NCI-H1694 (cell line): ENCODE measurements around the gene RIMBP2.
A peak's percentile ranks its signal among the peaks of the same experiment; 100 is the strongest.
"Not testable (repeated sequence)": the region's sequence is repeated elsewhere in the genome, so short reads cannot be mapped to it uniquely, and the experiment has no call there.

ENCODE experiments used
- DNase-seq: peaks from one replicate; lab custom pipeline; 2025; lab: John Stamatoyannopoulos, UW

RIMBP2 gene, protein sequence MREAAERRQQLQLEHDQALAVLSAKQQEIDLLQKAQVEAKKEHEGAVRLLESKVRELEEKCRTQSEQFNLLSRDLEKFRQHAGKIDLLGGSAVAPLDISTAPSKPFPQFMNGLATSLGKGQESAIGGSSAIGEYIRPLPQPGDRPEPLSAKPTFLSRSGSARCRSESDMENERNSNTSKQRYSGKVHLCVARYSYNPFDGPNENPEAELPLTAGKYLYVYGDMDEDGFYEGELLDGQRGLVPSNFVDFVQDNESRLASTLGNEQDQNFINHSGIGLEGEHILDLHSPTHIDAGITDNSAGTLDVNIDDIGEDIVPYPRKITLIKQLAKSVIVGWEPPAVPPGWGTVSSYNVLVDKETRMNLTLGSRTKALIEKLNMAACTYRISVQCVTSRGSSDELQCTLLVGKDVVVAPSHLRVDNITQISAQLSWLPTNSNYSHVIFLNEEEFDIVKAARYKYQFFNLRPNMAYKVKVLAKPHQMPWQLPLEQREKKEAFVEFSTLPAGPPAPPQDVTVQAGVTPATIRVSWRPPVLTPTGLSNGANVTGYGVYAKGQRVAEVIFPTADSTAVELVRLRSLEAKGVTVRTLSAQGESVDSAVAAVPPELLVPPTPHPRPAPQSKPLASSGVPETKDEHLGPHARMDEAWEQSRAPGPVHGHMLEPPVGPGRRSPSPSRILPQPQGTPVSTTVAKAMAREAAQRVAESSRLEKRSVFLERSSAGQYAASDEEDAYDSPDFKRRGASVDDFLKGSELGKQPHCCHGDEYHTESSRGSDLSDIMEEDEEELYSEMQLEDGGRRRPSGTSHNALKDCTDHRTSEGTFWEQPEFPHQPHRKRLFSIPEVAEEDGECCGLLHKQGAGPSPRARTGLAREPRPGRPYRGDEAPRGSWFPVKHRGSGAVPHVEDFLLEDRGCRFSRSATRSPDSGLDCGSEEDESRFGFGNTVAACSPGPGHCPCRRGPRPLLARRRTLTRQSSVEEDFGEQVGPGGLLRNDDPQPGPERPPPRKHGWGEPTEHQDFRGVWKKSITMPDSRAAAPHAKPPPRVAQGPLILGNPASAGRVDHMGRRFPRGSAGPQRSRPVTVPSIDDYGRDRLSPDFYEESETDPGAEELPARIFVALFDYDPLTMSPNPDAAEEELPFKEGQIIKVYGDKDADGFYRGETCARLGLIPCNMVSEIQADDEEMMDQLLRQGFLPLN (N-terminal part only)

DNA sequence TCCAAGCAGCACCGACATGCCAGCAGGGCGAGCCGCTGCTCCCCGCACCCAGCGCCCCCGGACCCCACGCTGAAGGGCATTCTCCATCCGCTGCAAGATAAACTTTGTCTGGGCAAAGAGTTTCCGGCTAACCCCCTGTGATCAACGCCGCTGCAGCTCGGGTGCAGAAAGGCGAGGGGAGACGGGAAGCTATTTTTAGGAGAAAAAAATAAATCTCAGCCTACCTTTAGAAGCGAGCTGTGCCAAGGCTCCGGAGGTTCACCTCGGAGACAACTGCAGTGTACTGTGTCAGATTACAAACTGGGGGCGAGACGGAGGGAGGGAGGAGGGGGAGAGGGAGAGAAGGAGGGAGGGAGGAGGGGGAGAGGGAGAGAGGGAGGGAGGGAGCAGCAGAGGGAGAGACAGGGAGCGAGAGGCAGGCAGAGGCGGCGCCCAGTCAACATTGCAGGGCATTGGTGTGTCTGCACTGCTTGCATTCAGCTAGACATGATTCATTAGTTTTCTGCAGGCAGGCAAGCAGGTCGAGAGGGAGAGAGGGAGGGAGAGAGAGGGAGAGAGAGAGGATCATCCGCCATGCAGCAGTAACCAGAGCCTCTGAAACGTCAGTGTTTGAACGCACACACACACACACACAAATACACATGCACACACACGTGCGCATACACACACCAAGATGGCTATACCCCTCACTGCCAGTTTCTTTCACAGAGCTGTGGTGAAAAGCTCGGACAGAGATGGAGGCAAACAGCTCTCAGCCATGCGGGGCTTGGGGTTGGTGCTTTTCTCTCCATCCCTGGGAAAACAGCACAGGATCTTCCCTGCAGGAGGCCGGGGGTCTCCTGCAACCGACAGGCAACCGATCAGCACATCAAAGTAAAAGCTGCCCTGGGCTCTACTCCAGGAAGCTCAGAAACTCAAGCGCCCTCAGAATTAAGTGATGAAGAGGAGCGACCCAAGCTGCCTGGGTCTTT is at the start of gene RIMBP2:
Gene RIMBP2 (minus strand): TSS at position 302 of the 971 bp plus-strand sequence. CDS start 237,286 bp downstream, outside the sequence.
- DNase-seq: peak; percentile 53

DNA sequence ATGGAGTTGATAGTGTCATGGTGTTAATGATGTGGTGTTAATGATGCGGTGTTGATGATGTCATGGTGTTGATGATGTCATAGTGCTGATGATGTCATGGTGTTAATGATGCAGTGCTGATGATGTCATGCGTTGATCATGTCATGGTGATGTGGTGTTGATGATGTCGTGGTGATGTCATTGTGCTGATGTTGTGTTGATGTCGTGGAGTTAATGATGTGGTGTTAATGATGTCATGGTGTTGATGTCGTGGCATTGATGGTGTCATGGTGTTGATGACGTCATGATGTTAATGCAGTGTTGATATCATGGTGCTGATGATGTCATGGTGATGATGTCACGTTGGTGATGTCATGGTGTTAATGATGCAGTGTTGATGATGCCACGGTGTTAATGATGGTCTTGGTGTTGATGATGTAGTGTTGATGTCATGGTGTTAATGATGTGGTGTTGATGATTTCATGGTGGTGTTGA is 49.1 kb upstream of the RIMBP2 start:
- peak; percentile 3 for DNase-seq

DNA sequence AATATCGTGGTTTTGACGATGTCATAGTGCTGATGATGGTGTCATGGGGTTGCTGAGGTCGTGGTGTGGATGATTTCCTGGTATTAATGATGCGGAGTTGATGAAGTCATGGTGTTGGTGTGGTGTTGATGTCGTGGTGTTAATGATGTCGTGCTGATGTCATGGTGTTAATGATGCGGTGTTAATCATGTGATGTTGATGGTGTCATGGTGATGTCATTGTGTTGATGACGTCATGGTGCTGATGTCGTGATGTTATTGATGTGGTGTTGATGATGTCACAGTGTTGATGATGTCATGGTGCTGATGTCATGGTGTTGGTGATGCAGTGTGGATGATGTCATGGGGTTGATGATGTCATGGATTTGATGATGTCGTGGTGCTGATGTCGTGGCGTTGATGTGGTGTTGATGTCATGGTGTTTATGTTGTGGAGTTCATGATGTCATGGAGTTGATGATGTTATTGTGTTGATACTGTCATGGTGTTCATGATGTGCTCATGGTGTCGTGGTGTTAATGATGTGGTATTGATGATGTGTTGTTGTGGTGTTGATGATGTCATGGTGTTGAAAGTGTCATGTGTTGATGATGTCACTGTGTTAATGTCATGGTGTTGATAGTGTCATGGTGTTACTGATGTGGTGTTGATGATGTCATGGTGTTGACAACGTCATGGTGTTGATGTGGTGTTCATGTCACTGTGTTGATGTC is 48.5 kb upstream of the RIMBP2 start:
- peak; percentile 8 for DNase-seq

DNA sequence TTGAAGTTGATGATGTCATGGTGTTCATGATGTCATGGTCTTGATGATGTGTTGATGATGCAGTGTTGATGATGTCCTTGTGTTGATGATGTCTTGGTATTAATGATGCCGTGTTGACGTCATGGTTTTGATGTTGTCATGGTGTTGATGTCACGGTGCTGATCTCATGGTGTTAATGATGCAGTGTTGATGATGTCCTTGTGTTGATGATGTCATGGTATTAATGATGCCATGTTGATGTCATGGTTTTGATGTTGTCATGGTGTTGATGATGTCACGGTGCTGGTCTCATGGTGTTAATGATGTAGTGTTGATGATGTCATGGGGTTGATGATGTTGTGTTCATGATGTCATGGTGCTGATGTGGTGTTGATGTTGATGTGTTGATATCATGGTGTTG is 48.0 kb upstream of the RIMBP2 start:
- DNase-seq: peak; percentile 6

DNA sequence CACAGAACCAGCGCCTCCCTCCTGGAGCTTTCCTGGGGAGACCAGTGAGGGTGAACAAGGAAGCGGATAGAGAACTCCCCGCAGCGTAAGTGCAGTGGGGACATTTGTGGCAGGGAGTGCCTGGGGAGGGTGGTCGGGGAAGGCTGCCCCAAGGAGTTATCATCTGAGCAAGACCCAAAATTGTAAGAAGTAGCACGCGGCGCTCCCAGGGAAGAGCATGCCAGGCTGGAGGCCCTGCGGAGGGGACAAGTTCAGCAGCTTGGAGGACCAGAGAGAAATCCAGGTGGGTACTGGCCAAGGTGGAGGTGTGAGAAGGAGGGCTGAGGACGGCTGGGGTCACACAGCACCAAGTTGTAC is 46.2 kb upstream of the RIMBP2 start:
- DNase-seq: no peak

DNA sequence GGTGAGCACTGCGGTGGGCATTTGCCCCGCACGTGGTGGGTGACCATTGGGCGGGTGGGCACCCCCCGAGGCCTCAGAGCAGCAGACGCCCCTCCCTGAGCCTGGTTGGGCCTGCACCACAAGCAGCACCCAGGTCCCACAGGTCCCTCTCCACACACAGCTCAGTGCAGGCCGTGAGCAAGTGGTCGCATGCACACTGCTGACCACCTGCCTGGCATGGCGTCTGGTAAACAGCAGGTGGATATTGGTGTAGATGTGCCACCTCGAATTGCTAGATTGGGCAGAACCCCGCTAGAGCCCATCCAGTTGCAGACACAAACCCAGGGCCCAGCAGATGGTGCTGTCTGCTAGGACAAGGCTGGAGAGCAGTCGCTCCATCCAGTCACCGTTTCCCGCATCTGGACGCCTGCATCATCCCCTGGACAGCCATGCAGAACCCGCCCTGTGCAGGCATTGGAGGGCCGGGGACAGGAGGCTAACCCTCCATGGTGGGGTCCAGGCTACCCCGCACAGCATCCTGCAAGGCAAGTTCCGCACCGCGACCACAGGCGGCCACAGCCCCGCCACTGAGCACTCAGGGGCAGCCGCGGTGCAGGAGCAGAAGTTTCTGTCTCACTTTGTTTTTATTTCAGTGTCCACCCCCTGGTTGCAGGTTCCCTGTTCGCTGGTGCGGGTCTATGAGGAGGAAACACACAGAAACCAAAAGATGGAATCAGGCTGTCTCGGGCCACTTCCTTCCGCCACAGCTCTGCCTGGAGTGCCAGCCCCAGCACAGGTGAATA is 45.6 kb upstream of the RIMBP2 start:
- peak; percentile 4 for DNase-seq

DNA sequence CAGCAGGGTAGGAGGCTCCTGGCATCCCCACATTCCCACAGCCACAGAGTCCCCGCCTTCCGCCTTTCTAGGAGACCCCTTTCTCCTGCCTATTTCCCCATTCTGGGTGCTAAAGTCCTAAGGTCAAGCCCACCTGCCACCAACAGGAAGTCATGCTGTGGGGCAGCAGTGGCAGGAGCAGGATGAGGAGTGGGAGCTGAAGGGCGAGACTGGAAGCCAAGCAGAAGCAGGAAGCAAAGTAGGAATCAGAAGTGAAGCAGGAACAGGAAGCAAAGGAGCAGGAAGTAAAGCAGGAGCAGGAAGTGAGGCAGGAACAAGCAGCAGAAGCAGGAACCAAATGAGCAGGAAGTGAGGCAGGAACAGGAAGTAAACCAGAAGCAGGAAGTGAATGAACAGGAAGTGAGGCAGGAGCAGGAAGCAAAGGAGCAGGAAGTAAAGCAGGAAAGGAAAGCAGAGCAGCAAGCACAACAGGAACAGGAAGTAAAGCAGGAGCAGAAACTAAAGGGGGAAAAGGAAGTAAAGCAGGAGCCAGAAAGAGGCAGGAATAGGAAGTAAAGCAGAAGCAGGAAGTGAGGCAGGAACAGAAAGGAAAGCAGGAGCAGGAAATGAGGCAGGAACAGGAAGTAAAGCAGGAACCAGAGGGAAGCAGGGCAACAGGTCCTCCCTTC is 38.3 kb upstream of the RIMBP2 start:
- no peak for DNase-seq

DNA sequence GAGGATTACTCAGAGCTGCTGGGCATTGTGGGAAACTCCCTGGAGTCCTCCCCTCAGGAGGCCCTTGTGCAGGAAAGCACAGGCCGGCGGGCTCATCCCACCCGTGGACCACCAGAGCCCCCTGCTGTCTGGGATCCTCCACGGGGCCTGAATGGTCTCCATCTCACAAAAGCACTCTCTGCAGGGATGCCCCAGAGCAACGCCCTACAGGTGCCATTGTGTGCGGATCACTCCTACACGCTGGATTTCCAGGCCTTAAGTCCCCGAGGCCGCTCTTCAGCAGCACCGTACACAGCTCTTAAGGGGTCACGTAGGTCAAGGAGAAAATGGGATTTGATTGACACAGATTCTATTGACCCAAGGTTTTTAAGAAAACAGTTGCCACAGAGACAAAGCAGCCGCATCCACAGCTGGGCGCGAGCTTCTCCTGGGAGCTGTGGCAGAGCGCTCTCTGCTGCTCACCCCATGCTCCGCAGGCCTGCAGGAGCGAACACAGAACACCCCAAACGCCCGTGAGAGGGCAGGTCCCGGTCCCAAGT is 36.7 kb upstream of the RIMBP2 start:
- DNase-seq: peak; percentile 5

DNA sequence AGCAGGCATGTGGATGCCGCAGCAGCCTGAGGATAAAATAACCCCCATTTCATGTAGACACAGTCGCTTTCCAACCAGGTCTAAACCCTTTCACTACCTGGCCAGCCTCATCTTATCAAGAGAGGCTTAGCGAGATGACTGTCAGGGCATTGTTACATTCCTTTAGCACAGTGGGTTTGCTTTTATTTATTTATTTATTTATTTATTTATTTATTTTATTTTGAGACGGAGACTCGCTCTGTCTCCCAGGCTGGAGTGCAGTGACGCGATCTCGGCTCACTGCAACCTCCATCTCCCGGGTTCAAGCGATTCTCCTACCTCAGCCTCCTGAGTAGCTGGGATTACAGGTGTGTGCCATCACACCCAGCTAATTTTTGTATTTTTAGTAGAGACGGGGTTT is 35.9 kb upstream of the RIMBP2 start:
- not testable (repeated sequence) for DNase-seq

DNA sequence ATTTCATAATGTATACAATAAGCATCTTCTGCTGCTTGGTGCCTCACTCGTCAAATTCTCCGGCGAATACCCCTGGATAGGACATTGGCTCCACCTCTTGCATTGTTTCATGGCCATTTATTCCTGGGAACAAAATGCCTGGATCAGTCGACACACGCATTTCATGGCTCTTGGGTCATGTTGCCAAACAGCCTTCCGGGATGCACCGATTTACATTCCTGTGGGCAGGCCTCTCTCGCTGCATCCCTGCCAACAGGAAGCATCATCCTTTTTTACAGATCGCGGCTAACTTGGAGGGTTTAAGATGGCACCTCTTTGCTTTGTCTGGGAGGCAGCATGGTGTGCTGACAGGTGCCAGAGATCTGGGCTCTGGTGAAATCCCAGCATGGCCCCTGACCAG is 32.7 kb upstream of the RIMBP2 start:
- DNase-seq: no peak

DNA sequence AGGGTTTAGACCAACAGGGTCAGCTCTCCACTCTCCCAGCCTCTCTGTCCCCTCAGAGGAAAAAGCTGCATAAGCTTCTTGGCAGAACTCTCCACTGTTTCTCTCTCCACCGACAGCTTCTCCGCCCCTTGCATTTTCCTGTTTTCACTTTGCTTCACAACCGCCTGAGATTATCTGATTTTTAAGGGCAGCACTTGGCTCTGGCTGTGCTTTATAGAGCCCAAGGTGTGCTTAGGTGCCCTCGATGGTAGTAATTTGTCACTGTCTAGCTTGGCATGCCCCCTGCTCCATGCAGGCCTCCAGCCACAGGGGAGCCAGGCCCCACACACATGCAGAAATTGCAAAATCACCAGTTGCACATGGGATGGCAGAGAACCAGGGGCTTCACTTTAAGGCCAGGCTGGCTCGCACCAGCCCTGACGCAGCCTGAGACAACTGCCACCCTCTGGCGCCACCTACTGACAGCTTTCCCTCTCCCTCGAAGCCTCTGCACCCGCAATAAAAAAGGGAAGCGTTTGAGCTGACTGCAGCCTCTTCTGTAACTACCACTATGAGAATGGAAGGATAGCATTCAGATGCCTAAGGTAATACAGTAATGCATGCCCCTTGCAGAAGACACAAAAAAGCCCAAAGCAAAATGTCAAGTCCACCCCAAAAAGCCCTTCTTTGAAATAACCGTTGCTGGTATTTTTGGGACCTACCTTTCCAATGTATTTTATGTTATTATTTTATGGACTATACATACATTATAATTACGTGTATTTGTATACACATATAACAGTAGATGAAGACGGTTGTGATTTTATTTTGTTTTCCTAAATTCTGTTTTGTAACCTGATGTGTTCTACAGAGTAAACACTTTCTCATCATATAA is 32.0 kb upstream of the RIMBP2 start:
- peak; percentile 87 for DNase-seq

DNA sequence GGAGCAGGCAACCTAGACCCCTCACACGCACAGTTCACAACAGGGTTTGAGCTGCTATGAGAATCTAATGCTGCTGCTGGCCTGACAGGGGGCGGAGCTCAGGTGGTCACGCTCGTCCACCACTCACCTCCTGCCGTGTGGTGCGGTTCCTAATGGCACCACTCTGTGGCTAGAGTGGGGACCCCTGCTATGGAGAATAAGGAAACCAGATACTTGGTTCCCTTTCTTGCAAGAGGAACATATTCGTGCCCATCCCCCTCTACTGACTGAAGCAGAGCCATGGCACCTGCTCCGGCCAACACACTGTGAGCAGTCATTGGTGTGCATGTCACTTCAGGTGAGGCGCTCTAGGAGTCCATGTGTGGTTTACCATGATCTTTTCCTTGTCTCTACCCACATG is 30.4 kb upstream of the RIMBP2 start:
- no peak for DNase-seq

DNA sequence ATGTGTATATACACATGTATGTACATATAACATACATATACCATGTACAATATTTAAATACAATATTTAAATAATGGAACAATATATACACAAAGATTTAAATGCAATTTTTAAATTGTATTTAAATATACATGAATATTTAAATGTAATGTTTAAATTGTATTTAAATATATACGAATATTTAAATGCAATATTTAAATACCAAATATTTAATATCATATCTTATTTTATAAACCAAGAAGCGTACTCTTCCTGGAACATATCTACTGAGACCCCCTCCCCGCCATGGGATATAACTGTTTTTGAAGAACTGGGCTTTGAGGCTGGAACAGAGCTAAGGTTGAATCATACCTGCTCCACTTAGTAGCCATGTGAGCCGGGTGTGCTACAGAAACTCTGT is 29.8 kb upstream of the RIMBP2 start:
- DNase-seq: no peak

DNA sequence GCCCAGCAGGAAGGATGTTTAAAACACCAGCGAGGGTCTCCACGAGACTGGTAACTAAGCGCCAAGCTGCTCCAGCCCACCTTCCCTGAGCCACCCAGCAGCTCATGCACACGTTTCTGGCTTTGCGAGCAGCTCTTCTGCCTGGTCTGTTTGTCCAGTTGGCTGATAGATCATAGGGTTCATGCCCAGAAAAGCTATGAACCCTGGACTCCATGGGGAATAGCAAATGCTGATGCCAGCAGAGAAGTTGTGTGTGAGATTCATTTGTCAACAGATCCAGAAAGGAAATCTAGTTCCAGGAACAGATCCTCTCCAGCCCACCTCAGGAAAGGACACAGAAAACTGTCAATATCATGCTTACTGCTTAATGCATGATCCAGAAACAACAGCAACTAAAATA is 28.2 kb upstream of the RIMBP2 start:
- DNase-seq: no peak

DNA sequence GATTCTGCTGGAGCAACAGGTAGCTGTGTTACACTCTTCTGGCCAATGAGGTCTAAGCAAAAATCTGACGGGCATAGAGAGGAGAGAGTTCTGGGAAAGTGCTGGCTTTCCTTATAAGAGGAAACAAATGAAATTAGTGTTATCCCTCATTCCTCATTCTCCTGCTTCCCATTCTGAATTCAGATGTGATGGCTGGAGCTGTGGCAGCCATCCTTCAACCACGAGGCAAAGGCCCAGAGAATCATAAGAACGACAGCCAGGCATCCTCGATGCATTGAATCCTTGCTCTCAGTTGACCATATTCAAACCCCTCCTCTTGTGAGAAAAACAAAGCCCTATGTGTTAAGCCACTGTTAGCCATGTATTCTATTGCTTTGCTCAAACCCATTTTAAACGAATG is 27.5 kb upstream of the RIMBP2 start:
- DNase-seq: no peak

DNA sequence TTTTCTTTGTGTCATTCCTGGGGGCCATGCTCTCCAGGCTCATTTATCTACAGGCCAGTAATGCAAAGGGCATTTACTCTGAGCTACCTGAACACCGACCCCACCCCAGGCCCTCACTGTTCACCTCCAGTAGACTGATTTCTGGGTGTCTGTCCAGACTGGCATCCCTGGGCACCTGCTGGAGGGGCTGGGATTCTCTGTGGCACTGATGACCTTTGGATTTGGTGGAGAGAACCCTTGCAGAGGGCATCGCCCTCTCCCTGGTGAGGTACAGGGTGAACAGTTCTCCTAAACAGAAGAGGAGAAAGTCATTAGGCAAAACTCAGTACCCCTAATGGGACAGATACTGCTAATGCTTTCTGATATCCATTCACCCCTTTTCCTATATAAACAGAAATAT is 27.1 kb upstream of the RIMBP2 start:
- no peak for DNase-seq

DNA sequence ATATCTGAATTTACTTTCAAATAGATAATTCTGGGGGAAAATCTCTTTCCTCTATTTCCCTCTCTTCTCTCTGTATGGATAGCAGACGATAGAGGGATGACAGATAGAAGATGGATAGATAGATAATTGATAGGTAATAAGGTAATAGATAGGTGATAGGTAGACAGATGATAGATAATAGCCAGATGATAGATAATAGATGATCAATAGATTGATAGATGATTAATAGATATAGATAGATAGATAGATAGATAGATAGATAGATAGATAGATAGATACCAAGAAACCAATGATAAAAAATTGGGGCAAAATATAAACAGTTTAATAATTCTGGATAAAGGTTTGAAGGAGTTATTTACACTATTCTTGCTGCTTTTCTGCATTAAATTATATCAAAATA is 26.6 kb upstream of the RIMBP2 start:
- DNase-seq: no peak

DNA sequence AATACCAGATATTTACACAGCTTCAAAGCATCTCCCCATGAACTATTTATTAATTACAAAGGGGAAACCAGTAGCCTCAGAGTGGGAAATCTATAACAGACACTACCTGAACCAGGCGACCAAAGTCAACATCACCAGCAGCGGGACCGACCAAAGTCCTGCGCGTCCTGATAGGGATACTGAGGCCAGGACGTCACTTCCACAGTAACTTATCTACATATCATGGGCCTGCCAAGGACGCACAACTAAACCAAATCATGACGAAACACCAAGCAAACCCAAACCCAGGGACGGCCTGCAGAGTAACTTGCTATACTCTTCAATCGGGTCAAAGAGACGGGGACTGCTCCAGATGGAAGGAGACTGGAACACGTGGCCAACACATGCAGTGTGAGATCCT is 26.0 kb upstream of the RIMBP2 start:
- no peak for DNase-seq
